ENCODE results near the gene WNK2. TPM values are rescaled to one million over a fixed set of nuclear protein-coding genes. Genes with fewer than 3 reads are reported as not detected.

WNK2 gene
- total and polyA plus RNA-seq, 7 donors: 8.1 to 58.8 (median 35.5) TPM

DNA sequence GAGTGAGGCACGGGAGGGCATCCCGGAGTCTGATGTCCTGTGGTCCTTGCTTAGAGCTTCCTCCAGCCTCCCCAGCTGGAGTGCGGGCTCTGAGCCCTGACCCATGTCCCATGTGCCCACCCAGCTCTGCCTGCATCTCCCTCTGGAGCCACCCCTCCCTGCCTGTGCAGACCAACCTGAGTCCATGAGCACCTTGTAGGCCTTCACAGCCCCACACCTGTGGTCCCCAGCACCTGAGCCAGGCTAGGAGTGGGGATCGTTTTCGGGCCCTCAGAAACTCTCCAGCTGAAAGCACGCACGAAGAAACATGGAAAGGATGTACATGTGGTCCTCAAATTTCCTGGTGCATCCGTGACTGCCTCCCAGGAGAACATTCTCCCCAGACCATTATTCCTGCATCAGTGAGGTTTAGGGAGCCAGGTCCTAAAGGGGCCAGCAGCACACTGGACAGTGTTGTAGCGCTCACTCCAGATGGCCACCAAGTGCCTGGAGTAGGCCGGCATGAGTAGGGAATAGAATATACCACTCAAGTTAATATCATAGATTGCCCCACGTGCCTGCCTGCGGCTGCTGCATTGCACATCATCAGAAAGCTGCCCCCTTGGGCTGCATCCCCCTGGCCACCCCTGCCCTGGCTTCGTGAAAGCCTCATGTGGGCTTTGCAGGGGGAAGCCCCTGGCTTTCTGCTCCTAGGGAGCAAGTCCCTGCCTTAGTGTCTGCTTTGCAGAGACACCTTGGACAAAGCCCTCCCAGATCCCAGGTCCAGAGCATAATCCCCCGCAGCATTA, 80.6 kb downstream of the WNK2 start:
- Histone ChIP-seq H3K27me3 (ENCODE audit: insufficient read depth in 3 of 3, low read length in 2 of 3) (no peaks in the 10 kb centered on the region), H3K4me3 (no peak overlapping the region), H3K9me3 (no peaks in the 10 kb centered on the region), H3K27ac (no peak overlapping the region), H3K36me3 (ENCODE audit: insufficient read depth in 1 of 2, low read depth in 1 of 2) (peaks cover 0 to 23% of the 10 kb centered on the region in 2 donors), H3K4me1 (peaks cover 9% of the 10 kb centered on the region)
- WGBS, 3 donors: 86 to 89% (median 87%) methylated on average over 14 of the region's 14 CpGs
- DNase-seq: peak in 1 of 2 donors; percentile 35
- ATAC-seq: no peak
- intact Hi-C loops (cut with DNase I): no loop called here
- TF ChIP-seq, protein P1, sequence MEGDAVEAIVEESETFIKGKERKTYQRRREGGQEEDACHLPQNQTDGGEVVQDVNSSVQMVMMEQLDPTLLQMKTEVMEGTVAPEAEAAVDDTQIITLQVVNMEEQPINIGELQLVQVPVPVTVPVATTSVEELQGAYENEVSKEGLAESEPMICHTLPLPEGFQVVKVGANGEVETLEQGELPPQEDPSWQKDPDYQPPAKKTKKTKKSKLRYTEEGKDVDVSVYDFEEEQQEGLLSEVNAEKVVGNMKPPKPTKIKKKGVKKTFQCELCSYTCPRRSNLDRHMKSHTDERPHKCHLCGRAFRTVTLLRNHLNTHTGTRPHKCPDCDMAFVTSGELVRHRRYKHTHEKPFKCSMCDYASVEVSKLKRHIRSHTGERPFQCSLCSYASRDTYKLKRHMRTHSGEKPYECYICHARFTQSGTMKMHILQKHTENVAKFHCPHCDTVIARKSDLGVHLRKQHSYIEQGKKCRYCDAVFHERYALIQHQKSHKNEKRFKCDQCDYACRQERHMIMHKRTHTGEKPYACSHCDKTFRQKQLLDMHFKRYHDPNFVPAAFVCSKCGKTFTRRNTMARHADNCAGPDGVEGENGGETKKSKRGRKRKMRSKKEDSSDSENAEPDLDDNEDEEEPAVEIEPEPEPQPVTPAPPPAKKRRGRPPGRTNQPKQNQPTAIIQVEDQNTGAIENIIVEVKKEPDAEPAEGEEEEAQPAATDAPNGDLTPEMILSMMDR (IDR thresholded peaks at IDR 0.05): no peak

DNA sequence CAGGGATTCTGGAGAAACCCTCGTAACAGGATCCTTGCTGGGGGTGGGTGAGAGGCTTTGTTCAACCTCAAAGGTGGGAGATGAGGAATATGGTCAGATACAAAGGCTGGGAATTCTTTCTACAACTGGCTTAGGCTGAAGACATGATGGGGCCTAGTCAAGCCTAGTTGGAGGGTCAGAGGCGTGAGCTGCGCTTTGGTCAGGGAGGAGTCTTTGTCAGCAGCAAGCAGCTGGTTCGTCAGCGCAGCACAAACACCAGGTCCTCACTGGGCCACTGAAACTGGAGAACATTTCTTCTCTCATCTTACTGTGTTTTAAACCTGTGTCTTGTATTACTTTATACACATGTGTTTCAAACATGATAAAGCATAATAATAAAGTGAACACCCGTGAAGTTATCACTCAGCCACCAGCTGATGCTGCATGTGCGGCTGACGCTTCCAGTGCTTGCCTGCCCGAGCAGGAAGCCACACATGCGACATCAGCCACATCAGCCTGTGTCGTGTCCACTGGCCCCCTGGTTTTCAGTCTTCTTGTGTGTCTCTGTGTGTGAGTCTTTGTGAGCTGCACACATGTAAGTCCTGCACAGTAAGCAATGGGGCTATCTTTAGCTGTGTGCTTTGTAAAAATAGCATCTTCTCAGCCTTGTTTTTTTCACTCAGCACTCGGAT, 81.5 kb downstream of the WNK2 start:
- 69 to 84% (median 78%) methylated on average over 12 of the region's 12 CpGs for whole genome bisulfite sequencing, 3 donors
- DNase-seq (no peak), ATAC-seq (no peak)
- peaks cover 0 to 24% of the 10 kb centered on the region in 2 donors for H3K36me3 ChIP-seq (ENCODE audit: insufficient read depth in 1 of 2, low read depth in 1 of 2)
- TF ChIP-seq, protein P1 (IDR thresholded peaks at IDR 0.05): no peak
- no peak overlapping the region for H3K4me3 ChIP-seq
- intact Hi-C loops (cut with DNase I): no loop called here
- no peaks in the 10 kb centered on the region for H3K9me3 ChIP-seq
- no peak overlapping the region for H3K27ac ChIP-seq
- H3K27me3 ChIP-seq (ENCODE audit: insufficient read depth in 3 of 3, low read length in 2 of 3): no peaks in the 10 kb centered on the region
- H3K4me1 ChIP-seq: peaks cover 9% of the 10 kb centered on the region

DNA sequence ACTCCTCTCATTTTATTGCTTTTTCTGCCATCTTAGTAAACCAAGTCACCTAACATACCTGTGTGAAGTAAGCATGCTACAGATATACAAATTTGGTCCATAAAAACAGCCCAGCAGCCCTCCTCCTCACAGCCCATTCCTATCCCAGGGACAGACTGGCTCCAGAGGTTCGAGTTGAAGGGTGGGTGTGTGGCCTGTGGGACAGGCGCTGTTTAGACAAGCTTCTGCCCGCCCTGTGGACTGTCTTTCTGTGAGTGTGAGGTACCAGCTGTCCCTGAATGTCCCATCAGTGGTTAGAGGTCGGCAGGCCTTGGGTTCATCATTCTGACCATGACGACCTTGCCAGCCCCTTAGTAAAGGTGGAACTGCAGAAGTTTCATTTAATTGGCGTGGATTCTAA, 82.0 kb downstream of the WNK2 start:
- H3K4me1 ChIP-seq: peaks cover 9% of the 10 kb centered on the region
- WGBS, 3 donors: 69 to 76% (median 76%) methylated on average over 6 of the region's 6 CpGs
- peaks cover 0 to 24% of the 10 kb centered on the region in 2 donors for H3K36me3 ChIP-seq (ENCODE audit: insufficient read depth in 1 of 2, low read depth in 1 of 2)
- no peak for DNase-seq
- intact Hi-C loops (cut with DNase I): no loop called here
- ATAC-seq: no peak
- no peaks in the 10 kb centered on the region for H3K9me3 ChIP-seq
- H3K27ac ChIP-seq: no peak overlapping the region
- TF ChIP-seq, protein P1 (IDR thresholded peaks at IDR 0.05): no peak
- no peaks in the 10 kb centered on the region for H3K27me3 ChIP-seq (ENCODE audit: insufficient read depth in 3 of 3, low read length in 2 of 3)
- H3K4me3 ChIP-seq: no peak overlapping the region

DNA sequence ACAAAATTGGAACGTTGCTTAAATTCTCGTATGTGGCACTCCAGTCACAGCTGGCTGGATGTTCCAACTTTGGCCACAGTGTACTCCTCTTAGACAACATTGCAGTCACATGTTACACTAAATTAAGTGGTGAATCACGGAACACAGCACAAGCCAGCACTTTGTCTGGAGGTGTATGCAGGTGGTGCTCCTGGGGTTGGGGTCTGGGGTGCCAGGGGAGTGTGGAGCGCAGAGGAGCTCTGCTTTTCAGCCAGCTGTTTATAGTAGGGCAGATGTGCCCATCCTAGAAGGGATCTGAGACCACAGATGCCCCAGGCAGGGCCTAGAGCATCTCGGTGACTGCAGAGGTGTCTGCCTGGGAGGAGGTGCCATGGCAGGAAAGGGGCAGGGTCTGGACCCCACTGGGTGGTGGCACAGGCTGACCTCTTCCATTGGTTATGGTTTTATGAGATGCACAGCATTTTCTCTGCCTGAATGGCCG, 82.6 kb downstream of the WNK2 start:
- no peak overlapping the region for H3K4me3 ChIP-seq
- no peak for ATAC-seq
- intact Hi-C loops (cut with DNase I): no loop called here
- TF ChIP-seq, protein P1 (IDR thresholded peaks at IDR 0.05): no peak
- WGBS, 3 donors: 69 to 86% (median 82%) methylated on average over 6 of the region's 6 CpGs
- H3K36me3 ChIP-seq (ENCODE audit: insufficient read depth in 1 of 2, low read depth in 1 of 2): peaks cover 0 to 24% of the 10 kb centered on the region in 2 donors
- no peak overlapping the region for H3K27ac ChIP-seq
- H3K9me3 ChIP-seq: no peaks in the 10 kb centered on the region
- DNase-seq: peak in 1 of 2 donors; percentile 27
- H3K4me1 ChIP-seq: peaks cover 9% of the 10 kb centered on the region
- H3K27me3 ChIP-seq (ENCODE audit: insufficient read depth in 3 of 3, low read length in 2 of 3): no peaks in the 10 kb centered on the region

All from psoas muscle (tissue), 8 donors.